GM19351 (cell line): Measurements from ENCODE around the gene ZNF260.
"Not testable (repeated sequence)": the region's sequence is repeated elsewhere in the genome, so short reads cannot be mapped to it uniquely, and the experiment has no call there.

Source experiments
- ATAC-seq: cut with Tn5 transposase; IDR thresholded peaks from one replicate; pipeline ENCODE4 v1.9.1; 2021; ENCODE audit warnings: mild to moderate bottlenecking, moderate library complexity; ENCODE audit not compliant: unreplicated experiment

ZNF260 gene

DNA sequence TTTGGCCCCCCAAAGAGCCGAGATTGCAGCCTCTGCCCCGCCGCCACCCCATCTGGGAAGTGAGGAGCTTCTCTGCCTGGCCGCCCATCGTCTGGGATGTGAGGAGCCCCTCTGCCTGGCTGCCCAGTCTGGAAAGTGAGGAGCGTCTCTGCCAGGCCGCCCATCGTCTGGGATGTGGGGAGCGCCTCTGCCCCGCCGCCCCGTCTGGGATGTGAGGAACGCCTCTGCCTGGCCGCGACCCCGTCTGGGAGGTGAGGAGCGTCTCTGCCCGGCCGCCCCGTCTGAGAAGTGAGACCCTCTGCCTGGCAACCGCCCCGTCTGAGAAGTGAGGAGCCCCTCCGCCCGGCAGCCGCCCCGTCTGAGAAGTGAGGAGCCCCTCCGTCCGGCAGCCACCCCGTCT is 37.2 kb downstream of the ZNF260 start:
- ATAC-seq, result not testable (repeated sequence)

DNA sequence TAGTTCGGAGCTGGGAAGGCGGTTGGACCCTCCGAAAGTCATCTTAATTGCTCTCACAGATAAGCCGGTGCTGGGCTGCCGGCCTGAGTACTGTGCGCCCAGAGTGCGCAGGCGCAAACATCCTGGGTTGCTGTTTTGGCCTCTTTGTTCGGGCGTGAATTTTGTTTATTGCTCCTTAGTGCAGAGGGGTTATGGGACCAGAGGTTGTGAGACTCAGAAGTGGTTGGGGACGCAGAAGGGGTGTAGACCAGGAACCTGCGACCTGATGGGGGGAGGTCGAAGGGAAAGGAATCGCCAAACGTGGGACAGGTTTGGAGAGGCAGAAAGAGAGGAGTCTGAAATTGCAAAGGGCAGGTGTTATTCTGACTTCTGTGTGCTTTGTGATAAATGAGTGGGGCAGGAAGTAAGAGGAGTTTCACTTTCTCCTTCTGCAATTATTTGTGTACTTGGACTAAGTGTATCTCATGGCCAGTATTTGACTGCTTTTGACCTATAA is 38.1 kb downstream of the ZNF260 start:
- ATAC-seq, result peak; percentile 50

DNA sequence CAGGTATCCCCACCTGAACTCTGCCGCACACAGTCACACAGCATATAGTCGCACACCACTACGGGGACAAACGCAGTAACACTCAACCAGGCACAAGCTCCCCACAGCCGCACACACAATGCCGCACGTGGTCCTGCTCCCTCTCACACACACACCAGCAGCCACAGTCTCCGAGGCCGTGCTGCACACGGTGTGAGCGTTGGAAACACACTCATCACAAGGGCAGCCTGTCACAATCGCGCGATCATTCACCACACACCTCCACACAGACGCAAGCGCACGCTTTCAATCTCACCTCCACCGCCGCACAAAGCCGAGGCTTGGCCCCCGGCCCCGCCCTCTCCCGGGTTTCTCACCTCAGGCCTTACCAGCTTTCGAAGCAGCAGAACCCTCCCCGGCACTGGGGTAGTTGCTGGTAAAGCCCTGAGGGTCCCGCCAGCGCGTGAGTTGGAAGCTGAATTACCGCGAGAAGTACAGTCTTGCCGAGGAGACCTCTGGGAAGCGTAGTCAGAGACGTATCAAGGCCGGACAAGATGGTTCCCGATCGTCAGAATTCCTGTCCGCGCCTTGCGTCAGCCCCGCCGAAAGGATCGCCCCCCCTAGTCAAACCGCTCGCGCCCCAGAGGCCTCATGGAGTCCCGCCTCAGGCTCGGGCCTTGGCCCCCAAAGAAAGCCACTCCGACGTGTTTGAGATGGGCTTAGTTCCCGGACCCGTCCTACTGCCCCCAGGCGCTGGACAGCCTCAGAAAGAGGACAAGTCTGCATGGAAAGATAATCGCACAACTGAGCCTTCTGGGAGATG is 38.8 kb downstream of the ZNF260 start, which contains the start of gene ZNF566:
Gene ZNF566 (minus strand): TSS at position 444 of the 802 bp plus-strand sequence. CDS start 13,004 bp downstream, outside the sequence.
- peak; percentile 83 for ATAC-seq

DNA sequence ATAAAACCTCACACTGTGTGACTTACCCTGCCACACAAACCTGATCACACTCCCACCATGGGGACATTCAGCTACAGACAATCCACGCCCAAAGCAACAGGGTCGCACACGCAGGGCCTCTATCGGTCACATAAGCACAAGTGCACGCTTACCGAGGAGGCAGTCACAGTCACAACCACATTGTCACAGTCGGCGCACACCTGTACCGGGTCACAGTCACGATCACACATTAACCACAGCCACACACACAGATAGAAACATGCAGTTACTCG is 39.3 kb downstream of the ZNF260 start:
- ATAC-seq, result peak; percentile 33

DNA sequence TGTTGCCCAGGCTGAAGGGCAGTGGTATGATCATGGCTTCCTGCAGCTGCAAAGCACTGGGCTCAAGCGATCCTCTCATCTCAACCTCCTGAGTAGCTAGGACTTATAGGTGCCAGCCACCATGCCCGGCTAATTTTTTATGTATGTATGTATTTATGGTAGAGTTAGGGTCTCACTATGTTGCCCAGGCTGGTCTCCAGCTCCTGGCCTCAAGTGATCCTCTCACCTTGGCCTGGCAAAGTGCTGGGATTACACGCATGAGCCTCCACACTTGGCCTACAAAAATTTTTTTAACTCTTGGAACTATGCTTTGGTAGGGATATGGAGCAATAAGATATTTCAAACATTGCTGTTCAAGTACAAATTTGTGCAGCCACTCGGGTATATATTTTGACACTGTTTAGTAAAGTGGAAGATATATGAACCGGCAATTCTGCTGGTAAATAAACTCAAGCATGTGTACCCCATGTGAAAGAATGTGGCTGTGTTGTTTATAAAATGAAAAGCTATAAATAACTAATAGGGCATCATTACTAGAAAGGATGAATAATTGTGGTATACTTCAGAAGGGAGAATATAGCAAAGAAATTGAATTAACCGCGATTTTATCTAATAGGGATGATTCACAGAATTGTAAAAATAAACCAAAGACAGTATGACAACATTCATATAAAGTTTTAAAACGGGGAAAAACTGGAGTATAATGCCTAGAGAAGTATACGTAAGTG is 39.8 kb downstream of the ZNF260 start:
- no peak for ATAC-seq

DNA sequence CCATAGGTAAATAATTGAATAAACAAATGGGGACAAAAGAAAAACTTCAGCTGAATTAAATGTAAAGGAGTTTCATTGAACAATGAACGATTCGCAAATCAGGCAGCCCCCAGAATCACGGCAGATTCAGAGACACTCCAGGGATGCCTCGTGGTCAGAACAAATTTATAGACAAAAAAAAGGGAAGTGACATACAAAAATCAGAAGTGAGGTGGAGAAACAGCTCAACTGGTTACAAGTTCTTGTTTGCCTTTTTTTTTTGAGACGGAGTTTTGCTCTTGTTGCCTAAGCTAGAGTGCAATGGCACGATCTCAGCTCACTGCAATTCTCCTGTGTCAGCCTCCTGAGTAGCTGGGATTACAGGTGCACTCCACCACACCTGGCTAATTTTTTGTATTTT is 44.4 kb downstream of the ZNF260 start:
- ATAC-seq, result no peak

DNA sequence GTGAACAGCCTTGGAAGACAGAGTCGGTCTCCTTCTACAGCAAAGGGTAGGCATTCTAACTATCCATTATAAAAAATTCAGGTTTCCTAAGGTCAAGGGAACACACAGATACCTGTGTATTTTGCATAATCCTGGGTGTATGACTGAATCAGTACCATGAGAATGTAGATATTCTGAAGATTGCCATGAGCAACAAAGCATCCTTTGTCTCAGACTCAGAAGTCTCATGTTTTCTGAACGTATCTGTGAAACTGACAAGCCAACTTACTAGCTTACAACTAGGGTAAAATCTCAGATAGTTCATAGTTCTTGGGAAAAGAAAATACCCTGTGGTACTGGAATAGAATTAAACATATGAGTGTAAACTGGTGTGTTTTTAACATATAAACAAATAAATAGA is 45.2 kb downstream of the ZNF260 start:
- no peak for ATAC-seq
